CD4-positive, alpha-beta memory T cell (primary cell): ENCODE measurements around the gene NCOR2. TPM values are rescaled to one million over a fixed set of nuclear protein-coding genes. Genes with fewer than 3 reads are reported as not detected.

Experiments
- CTCF ChIA-PET: fragments of 350-600 bp; sonication (Branson Sonifier 250); formaldehyde crosslinking; loops from one replicate; lab custom pipeline; 2021; ENCODE audit warnings: inconsistent platforms; ENCODE audit not compliant: partially characterized antibody; lab: Charles Lee
- POLR2A ChIA-PET: fragments of 350-600 bp; sonication (Branson Sonifier 250); formaldehyde crosslinking; loops from one replicate; lab custom pipeline; 2021; ENCODE audit not compliant: partially characterized antibody; lab: Charles Lee
- DNase-seq, 5 donors: peaks; one replicate each; pipeline versions ENCODE4 v3.0.0 to v3.0.0-alpha.2; 2020 to 2022; ENCODE audit warnings: mixed read lengths in 1 of 5
- H3K27ac ChIP-seq: one replicate; pipeline ENCODE4 v1.7.0; 2013; ENCODE audit warnings: low read depth, low read length
- H3K27me3 ChIP-seq: 2 replicates; pipeline ENCODE4 v1.7.0; 2013; ENCODE audit warnings: mild to moderate bottlenecking, low read length, moderate library complexity; ENCODE audit not compliant: insufficient read depth
- H3K36me3 ChIP-seq: 2 replicates; pipeline ENCODE4 v1.7.0; 2013; ENCODE audit warnings: mild to moderate bottlenecking, low read length, moderate library complexity; ENCODE audit not compliant: insufficient read depth
- H3K4me1 ChIP-seq: 2 replicates; pipeline ENCODE4 v1.7.0; 2013; ENCODE audit warnings: mild to moderate bottlenecking, low read length, moderate library complexity; ENCODE audit not compliant: insufficient read depth
- H3K4me3 ChIP-seq, 2 donors: one replicate each; pipeline ENCODE4 v1.7.0; 2013; ENCODE audit warnings: low read length in 2 of 2, mild to moderate bottlenecking in 1 of 2
- H3K9me3 ChIP-seq, 2 donors: one replicate each; pipeline ENCODE4 v1.7.0; 2013; ENCODE audit warnings: low read length in 2 of 2, control low read depth in 1 of 2; ENCODE audit not compliant: control insufficient read depth in 1 of 2
- H3K27ac Mint-ChIP-seq, 7 donors: one replicate each; pipeline ENCODE4 v1.8.0; 2020 to 2021; ENCODE audit warnings: mixed read lengths in 7 of 7, mild to moderate bottlenecking in 6 of 7, inconsistent platforms in 3 of 7, moderate library complexity in 3 of 7
- H3K27me3 Mint-ChIP-seq, 2 donors: one replicate each; pipeline ENCODE4 v1.8.0; 2020 to 2021; ENCODE audit warnings: mixed read lengths in 2 of 2
- H3K36me3 Mint-ChIP-seq, 2 donors: one replicate each; pipeline ENCODE4 v1.8.0; 2020 to 2021; ENCODE audit warnings: mixed read lengths in 2 of 2, inconsistent platforms in 1 of 2, mild to moderate bottlenecking in 1 of 2
- H3K4me1 Mint-ChIP-seq, 4 donors: one replicate each; pipeline ENCODE4 v1.8.0; 2020 to 2021; ENCODE audit warnings: mixed read lengths in 4 of 4, mild to moderate bottlenecking in 1 of 4
- H3K4me3 Mint-ChIP-seq, 8 donors: one replicate each; pipeline ENCODE4 v1.8.0; 2020 to 2021; ENCODE audit warnings: mixed read lengths in 8 of 8, mild to moderate bottlenecking in 7 of 8, moderate library complexity in 6 of 8, inconsistent platforms in 3 of 8
- H3K9me3 Mint-ChIP-seq, 8 donors: one replicate each; pipeline ENCODE4 v1.8.0; 2020 to 2021; ENCODE audit warnings: mixed read lengths in 8 of 8, mild to moderate bottlenecking in 5 of 8, inconsistent platforms in 3 of 8, moderate library complexity in 1 of 8
- intact Hi-C: fragments of 100-400 bp; cut with micrococcal nuclease; formaldehyde crosslinking; loops from one replicate; pipeline ENCODE4 v1.15.1; 2023
- polyA plus RNA-seq, 2 donors: library from polyadenylated mRNA; unstranded; fragments of 300-500 nt; fragmentation: Illumina TruSeq; gene quantifications; one replicate each; pipeline ENCODE4 v1.2.3, GENCODE V29; 2021
- total RNA-seq, 2 experiments: library from RNA; stranded (reverse); gene quantifications; one replicate each; pipeline ENCODE4 v1.2.3, GENCODE V29; 2021

The NCOR2 gene
- total and polyA plus RNA-seq, 4 experiments from 2014 or later: 0.37 to 105 (median 54.5) TPM

DNA sequence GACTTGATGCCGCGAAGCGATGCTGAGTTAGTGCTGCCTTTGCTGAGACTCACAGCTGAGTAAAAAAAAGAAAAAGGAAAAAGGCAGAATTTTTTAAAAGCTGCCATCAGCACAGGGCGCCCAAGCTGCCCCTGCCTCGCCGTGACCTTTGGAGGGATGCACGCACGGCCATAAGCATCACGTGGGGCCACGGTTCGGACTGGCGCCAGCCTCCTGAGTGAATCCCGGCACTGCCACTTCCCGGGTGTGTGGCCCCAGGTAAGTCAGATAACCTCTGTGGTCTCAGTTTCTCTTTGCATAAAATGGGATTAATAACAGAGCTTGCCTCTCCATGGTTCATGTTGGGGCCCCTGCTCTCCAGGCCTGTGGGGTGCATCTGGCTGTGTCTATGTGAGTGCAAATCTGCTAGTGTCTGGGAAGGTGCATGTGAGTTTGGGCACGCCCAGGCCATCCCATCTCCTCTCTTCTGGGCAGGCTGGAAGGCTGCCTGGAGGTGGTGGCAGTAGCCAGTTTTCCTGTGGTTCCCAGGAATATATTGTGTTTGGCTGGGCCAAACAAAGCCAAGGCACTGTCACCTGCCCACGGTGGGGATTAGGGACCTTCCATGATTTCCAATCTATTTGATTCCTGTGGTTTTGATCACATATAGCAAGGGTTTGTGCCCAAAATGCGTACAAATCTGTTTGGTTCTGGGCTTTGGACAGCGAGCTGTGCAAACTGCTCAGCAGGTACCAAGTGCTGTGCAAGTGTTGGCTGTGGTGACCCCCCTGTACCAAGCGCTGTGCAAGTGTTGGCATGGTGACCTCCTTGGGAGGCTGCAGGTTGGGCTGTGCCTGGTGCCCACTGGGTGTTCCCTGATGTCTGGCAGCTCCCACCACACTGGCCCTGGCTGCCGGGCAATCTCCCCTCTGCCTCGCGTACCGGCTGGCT, 43.5 kb upstream of the NCOR2 start:
- H3K27me3 Mint-ChIP-seq: no peaks in the 10 kb centered on the region
- ChIA-PET POLR2A (no interaction called here), CTCF (no interaction called here)
- no peak overlapping the region for H3K4me3 Mint-ChIP-seq
- H3K4me1 Mint-ChIP-seq: peaks cover 22 to 43% (median 32%) of the 10 kb centered on the region in 4 donors
- Histone ChIP-seq H3K4me1 (peaks cover 32% of the 10 kb centered on the region), H3K27me3 (no peaks in the 10 kb centered on the region), H3K9me3 (no peaks in the 10 kb centered on the region), H3K36me3 (no peaks in the 10 kb centered on the region), H3K27ac (no peak overlapping the region), H3K4me3 (no peak overlapping the region)
- no peak overlapping the region for H3K27ac Mint-ChIP-seq
- H3K36me3 Mint-ChIP-seq: no peaks in the 10 kb centered on the region
- intact Hi-C loops: no loop called here
- peaks cover 0 to 6% (median 2%) of the 10 kb centered on the region in 8 donors for H3K9me3 Mint-ChIP-seq
- DNase-seq: no peak

GRCh38 chr12:124610021-124610612, 42.7 kb upstream of the NCOR2 start:
- Histone ChIP-seq H3K9me3 (no peaks in the 10 kb centered on the region), H3K36me3 (no peaks in the 10 kb centered on the region), H3K27ac (no peak overlapping the region), H3K4me3 (no peak overlapping the region), H3K27me3 (no peaks in the 10 kb centered on the region), H3K4me1 (peaks cover 32% of the 10 kb centered on the region)
- POLR2A ChIA-PET: interaction anchor here (1.7 to 2.9 kb wide), 3 partner anchors 40 to 144 kb away, joined by 8 to 18 read pairs (median 8); partner anchors contain the start of gene NCOR2
- Mint-ChIP-seq H3K27ac (peak overlapping the region in 1 of 7 donors; percentile 63), H3K27me3 (no peaks in the 10 kb centered on the region), H3K4me1 (peaks cover 22 to 43% (median 32%) of the 10 kb centered on the region in 4 donors), H3K36me3 (no peaks in the 10 kb centered on the region), H3K9me3 (peaks cover 0 to 6% (median 2%) of the 10 kb centered on the region in 8 donors), H3K4me3 (peak overlapping the region in 1 of 8 donors; percentile 88)
- intact Hi-C loops: no loop called here
- DNase-seq: no peak
- CTCF ChIA-PET: interaction anchor here (0.9 kb wide), 1 partner anchor 263 kb away, joined by 3 read pairs; no protein-coding TSS in a partner anchor

- POLR2A ChIA-PET: interaction anchor here (0.6 to 2.9 kb wide), 5 partner anchors 27 to 143 kb away, joined by 4 to 18 read pairs (median 8); partner anchors contain the start of gene NCOR2
- no peak overlapping the region for H3K27ac ChIP-seq
- CTCF ChIA-PET: interaction anchor here (0.9 kb wide), 1 partner anchor 262 kb away, joined by 3 read pairs; no protein-coding TSS in a partner anchor
Observed at GRCh38 chr12:124609041-124609989, 41.9 kb upstream of the NCOR2 start.

DNA sequence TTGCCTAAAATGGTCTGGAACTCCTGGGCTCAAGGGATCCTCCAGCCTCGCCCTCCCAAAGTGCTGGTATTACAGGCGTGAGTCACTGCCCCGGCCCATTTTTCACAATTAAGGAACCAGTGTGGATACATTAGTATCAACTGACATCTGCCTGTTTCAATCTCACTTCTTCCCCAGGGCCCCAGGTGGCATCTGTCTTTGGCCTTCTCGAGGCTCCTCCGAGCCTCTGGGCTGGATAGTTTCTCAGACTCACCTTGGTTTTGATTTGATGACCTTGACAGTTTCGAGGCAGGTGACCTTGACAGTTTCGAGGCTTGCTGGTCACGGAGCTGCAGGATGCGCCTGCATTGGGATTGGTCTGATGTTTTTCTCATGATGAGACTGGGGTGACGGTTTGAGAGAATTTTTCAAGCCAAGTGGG, 41.0 kb upstream of the NCOR2 start:
- Mint-ChIP-seq H3K36me3 (no peaks in the 10 kb centered on the region), H3K27me3 (no peaks in the 10 kb centered on the region), H3K9me3 (peaks cover 0 to 5% (median 2%) of the 10 kb centered on the region in 8 donors), H3K27ac (peak overlapping the region in 6 of 7 donors; percentile 10 to 93 (median 72)), H3K4me3 (peak overlapping the region; percentile 79 to 88 (median 84)), H3K4me1 (peaks cover 22 to 43% (median 32%) of the 10 kb centered on the region in 4 donors)
- no peaks in the 10 kb centered on the region for H3K36me3 ChIP-seq
- peak overlapping the region; percentile 4 to 32 for H3K4me3 ChIP-seq
- no peaks in the 10 kb centered on the region for H3K9me3 ChIP-seq
- H3K27ac ChIP-seq: no peak overlapping the region
- H3K4me1 ChIP-seq: peaks cover 32% of the 10 kb centered on the region
- intact Hi-C loops: loop anchor here (2.0 to 10.0 kb wide), 2 partner anchors 106 to 152 kb away; no protein-coding TSS in a partner anchor
- no peaks in the 10 kb centered on the region for H3K27me3 ChIP-seq
- no peak for DNase-seq
- ChIA-PET CTCF (no interaction called here), POLR2A (interaction anchor here (1.0 to 2.9 kb wide), 3 partner anchors 28 to 42 kb away, joined by 4 to 18 read pairs (median 8); partner anchors contain the start of gene NCOR2)

More at GRCh38 chr12:124609041-124609989, 41.9 kb upstream of the NCOR2 start:
- Mint-ChIP-seq H3K4me3 (peak overlapping the region; percentile 79 to 88 (median 84)), H3K36me3 (no peaks in the 10 kb centered on the region), H3K27me3 (no peaks in the 10 kb centered on the region), H3K27ac (peak overlapping the region; percentile 9 to 93 (median 80)), H3K9me3 (peaks cover 0 to 5% (median 2%) of the 10 kb centered on the region in 8 donors), H3K4me1 (peaks cover 22 to 43% (median 32%) of the 10 kb centered on the region in 4 donors)
- Histone ChIP-seq H3K36me3 (no peaks in the 10 kb centered on the region), H3K27me3 (no peaks in the 10 kb centered on the region), H3K4me3 (peak overlapping the region; percentile 4 to 32), H3K4me1 (peaks cover 32% of the 10 kb centered on the region), H3K9me3 (no peaks in the 10 kb centered on the region)
- peak; percentile 92 to 94 (median 93) for DNase-seq
- intact Hi-C loops: loop anchor here (1.0 to 10.0 kb wide), 3 partner anchors 42 to 153 kb away; partner anchors contain the start of gene NCOR2

GRCh38 chr12:124607681-124608425, 40.4 kb upstream of the NCOR2 start:
- H3K9me3 Mint-ChIP-seq: peaks cover 0 to 1% (median 0%) of the 10 kb centered on the region in 8 donors
- ChIA-PET POLR2A (interaction anchor here (0.6 to 2.9 kb wide), 3 partner anchors 38 to 113 kb away, joined by 6 to 18 read pairs (median 8); partner anchors contain the start of gene NCOR2), CTCF (no interaction called here)
- intact Hi-C loops: loop anchor here (2.0 to 10.0 kb wide), 2 partner anchors 107 to 151 kb away; no protein-coding TSS in a partner anchor
- no peaks in the 10 kb centered on the region for H3K36me3 Mint-ChIP-seq
- Histone ChIP-seq H3K4me1 (peaks cover 32% of the 10 kb centered on the region), H3K27me3 (no peaks in the 10 kb centered on the region), H3K27ac (no peak overlapping the region), H3K36me3 (no peaks in the 10 kb centered on the region), H3K4me3 (no peak overlapping the region), H3K9me3 (no peaks in the 10 kb centered on the region)
- peaks cover 20 to 43% (median 32%) of the 10 kb centered on the region in 4 donors for H3K4me1 Mint-ChIP-seq
- DNase-seq: no peak
- peak overlapping the region in 5 of 8 donors; percentile 29 to 88 (median 88) for H3K4me3 Mint-ChIP-seq
- H3K27ac Mint-ChIP-seq: peak overlapping the region in 3 of 7 donors; percentile 12 to 73 (median 25)
- no peaks in the 10 kb centered on the region for H3K27me3 Mint-ChIP-seq
